GM12873 (cell line): ENCODE measurements around the gene MBP.
A peak's percentile ranks its signal among the peaks of the same experiment; 100 is the strongest.

Experiments
- CTCF ChIP-seq: IDR thresholded peaks from 2 replicates; pipeline ENCODE4 v1.5.1; 2012; ENCODE audit warnings: low read depth, mild to moderate bottlenecking, moderate library complexity, low read length, control low read depth; ENCODE audit not compliant: insufficient read depth; ENCODE audit errors: missing control alignments

MBP gene

GRCh38 chr18:77063260-77063659, 69.3 kb downstream of the MBP start:
- no peak for TF ChIP-seq CTCF

GRCh38 chr18:77062518-77063003, 70.0 kb downstream of the MBP start:
- TF ChIP-seq CTCF = no peak

- peak; percentile 34 for TF ChIP-seq CTCF
These were observed 70.6 kb downstream of the MBP start for GRCh38 chr18:77061946-77062517.

- no peak for TF ChIP-seq CTCF
These were observed 71.2 kb downstream of the MBP start for GRCh38 chr18:77061281-77061945.

- TF ChIP-seq CTCF = no peak
These were observed 72.4 kb downstream of the MBP start for GRCh38 chr18:77060151-77060550.

- peak; percentile 56 for TF ChIP-seq CTCF
These were observed 73.2 kb downstream of the MBP start for GRCh38 chr18:77059294-77059916.

- no peak for TF ChIP-seq CTCF
These were observed 74.2 kb downstream of the MBP start for GRCh38 chr18:77058290-77058835.
